Testis (tissue), 3 donors: Measurements from ENCODE around the gene C22orf23. TPM values are rescaled to one million over a fixed set of nuclear protein-coding genes. Genes with fewer than 3 reads are reported as not detected.

ENCODE experiments used
- DNase-seq: peaks from one replicate; pipeline ENCODE4 v3.0.0-alpha.2; 2019
- H3K27ac ChIP-seq, 2 donors: fragments of 200-600 bp; sonication (generic); one replicate each; pipeline ENCODE4 v1.5.1; 2019
- H3K27me3 ChIP-seq: fragments of 200-600 bp; sonication (generic); one replicate; pipeline ENCODE4 v1.5.1; 2019
- H3K36me3 ChIP-seq: fragments of 200-600 bp; sonication (generic); one replicate; pipeline ENCODE4 v1.5.1; 2017; ENCODE audit warnings: low read depth; ENCODE audit errors: missing control alignments
- H3K4me1 ChIP-seq: fragments of 200-600 bp; sonication (generic); one replicate; pipeline ENCODE4 v1.5.1; 2019
- H3K4me3 ChIP-seq, 2 donors: fragments of 200-600 bp; sonication (generic); one replicate each; pipeline ENCODE4 v1.5.1; 2017 to 2019
- H3K9me3 ChIP-seq: fragments of 200-600 bp; sonication (generic); one replicate; pipeline ENCODE4 v1.5.1; 2017
- CTCF ChIP-seq, 3 experiments: fragments of 450-650 bp in 2 of 3; fragments of 200-600 bp in 1 of 3; sonication (generic) in 1 of 3; IDR thresholded peaks; one replicate each; pipeline ENCODE4 v1.5.1; 2016 to 2019; ENCODE audit warnings: antibody characterized with exemption in 3 of 3, mild to moderate bottlenecking in 2 of 3, moderate library complexity in 1 of 3
- POLR2A ChIP-seq: fragments of 450-650 bp; IDR thresholded peaks from one replicate; pipeline ENCODE4 v1.6.1; 2017; ENCODE audit warnings: antibody characterized with exemption, mild to moderate bottlenecking, moderate library complexity
- WGBS, 2 donors: methylation state at CpG; one replicate each; pipeline ENCODE4 v1.1.5; 2018; 5-methylcytosine and 5-hydroxymethylcytosine counted together
- intact Hi-C: fragments of 100-400 bp; cut with DNase I; formaldehyde crosslinking; loops from one replicate; pipeline ENCODE4 v1.15.1; 2023; ENCODE audit warnings: low total_unique reads
- polyA plus RNA-seq: library from polyadenylated mRNA; stranded (reverse); fragments of 350-450 nt; fragmentation: Illumina TruSeq; extraction: RNeasy Lipid Tissue Mini Kit (QIAGEN cat#74804); gene quantifications from one replicate; pipeline ENCODE4 v1.2.3, GENCODE V29; 2014; ENCODE audit warnings: low read depth, low replicate concordance; ENCODE audit not compliant: insufficient read depth
- total RNA-seq, 2 donors: library from RNA; depleted of rRNA; stranded (reverse); fragments of >200 nt; gene quantifications; one replicate each; pipeline ENCODE4 v1.2.3, GENCODE V29; 2016

Gene C22orf23
- total and polyA plus RNA-seq, 3 donors from 2014 or later = 50.9 to 241 (median 70.9) TPM

DNA sequence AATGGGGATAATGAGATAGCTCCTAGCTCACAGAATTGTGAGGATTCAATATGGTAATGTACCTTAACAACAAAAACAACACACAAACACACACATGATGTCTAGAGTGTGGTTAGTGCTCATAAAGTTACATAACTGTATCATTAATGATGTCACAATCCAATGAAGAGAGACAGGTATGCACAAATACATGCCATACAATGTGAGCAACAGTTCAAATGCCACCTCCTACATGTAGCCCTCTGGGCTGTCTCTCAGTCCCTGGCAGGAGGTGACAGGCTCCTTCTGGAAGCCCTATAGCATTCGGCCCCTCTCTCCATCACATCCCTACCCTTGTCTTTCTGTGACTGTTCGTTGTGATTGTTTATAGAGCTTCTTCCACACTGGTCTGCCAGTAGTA is 55.6 kb downstream of the C22orf23 start:
- Histone ChIP-seq H3K4me1 (peaks cover 26% of the 10 kb centered on the region), H3K9me3 (no peaks in the 10 kb centered on the region), H3K27ac (no peak overlapping the region), H3K27me3 (no peaks in the 10 kb centered on the region), H3K36me3 (no peaks in the 10 kb centered on the region), H3K4me3 (no peak overlapping the region)
- no peak for TF ChIP-seq POLR2A
- TF ChIP-seq CTCF (IDR thresholded peaks at IDR 0.05) = no peak
- no peak for DNase-seq
- intact Hi-C loops = no loop called here
- 92 to 100% methylated on average over 2 of the region's 2 CpGs for WGBS, 2 donors

DNA sequence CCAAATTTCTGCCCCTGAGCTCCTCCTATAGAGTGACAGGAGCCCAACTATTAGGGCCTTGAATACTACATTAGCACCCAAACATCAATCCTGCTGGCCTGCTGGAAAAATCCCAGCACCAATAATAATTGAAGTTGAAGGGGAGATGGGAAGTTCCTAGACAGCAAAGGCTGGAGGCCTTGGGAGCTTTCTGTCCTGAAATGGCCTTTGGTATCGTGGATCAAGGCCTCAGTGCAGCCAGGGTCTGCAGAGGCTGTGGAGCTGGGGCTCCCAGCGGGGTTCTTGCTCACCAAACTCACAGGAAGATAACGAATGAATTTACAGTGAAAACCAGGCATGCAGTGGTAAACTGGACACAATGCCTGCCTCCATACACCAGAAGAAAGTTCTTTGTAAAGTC is 56.5 kb downstream of the C22orf23 start:
- Histone ChIP-seq H3K9me3 (no peaks in the 10 kb centered on the region), H3K27ac (peak overlapping the region; percentile 25 to 59), H3K4me3 (no peak overlapping the region), H3K27me3 (no peaks in the 10 kb centered on the region), H3K4me1 (peaks cover 32% of the 10 kb centered on the region), H3K36me3 (no peaks in the 10 kb centered on the region)
- TF ChIP-seq POLR2A (no peak), CTCF (IDR thresholded peaks at IDR 0.05) (no peak)
- 31 to 40% methylated on average over 3 of the region's 3 CpGs for WGBS, 2 donors
- intact Hi-C loops = no loop called here
- DNase-seq = no peak

GRCh38 chr22:37896181-37896592 is 57.2 kb downstream of the C22orf23 start:
- no peak for TF ChIP-seq CTCF (IDR thresholded peaks at IDR 0.05)
- TF ChIP-seq POLR2A = no peak

DNA sequence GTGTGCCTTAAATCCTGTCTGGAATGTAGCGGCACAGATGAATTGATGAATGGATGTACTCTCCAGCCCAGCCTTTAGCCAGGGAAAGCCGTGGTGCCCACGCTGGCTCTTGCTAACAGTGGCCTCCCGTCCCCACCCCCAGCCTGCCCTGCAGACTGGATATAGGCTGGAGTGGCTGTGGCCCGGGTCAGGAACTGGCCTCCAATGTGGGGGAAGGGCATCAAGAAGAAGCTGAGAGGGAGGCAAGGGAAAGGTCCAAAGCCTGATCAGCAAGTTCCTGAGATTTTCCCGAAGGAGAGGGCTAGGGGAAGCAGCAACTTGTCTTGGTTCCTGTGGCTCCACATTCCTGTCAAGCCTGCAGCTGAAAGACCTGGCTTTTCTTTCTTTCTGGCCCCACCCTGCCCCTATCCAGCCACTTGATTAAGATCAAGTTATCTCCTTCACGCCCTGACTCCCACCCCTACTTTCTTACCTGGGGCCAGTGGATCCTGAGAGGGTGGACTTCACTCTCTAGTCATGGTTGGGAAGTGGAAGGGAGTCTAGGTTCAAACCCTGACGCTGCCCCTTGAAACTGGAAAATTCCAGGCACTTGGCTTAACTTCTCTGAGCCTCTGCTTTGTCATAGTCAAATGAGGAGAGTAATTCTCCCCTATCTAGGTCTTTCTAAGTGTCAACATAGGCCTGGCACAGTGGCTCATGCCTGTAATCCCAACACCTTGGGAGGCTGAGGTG is 58.3 kb downstream of the C22orf23 start:
- Histone ChIP-seq H3K9me3 (no peaks in the 10 kb centered on the region), H3K4me1 (peaks cover 32% of the 10 kb centered on the region), H3K36me3 (no peaks in the 10 kb centered on the region), H3K4me3 (no peak overlapping the region), H3K27ac (no peak overlapping the region), H3K27me3 (no peaks in the 10 kb centered on the region)
- TF ChIP-seq CTCF (IDR thresholded peaks at IDR 0.05) = no peak
- TF ChIP-seq POLR2A = no peak
- 68 to 77% methylated on average over 8 of the region's 8 CpGs for WGBS, 2 donors
- intact Hi-C loops = no loop called here
- no peak for DNase-seq

More at GRCh38 chr22:37896181-37896592, 57.2 kb downstream of the C22orf23 start:
- no peak overlapping the region for H3K4me3 ChIP-seq
- no peaks in the 10 kb centered on the region for H3K9me3 ChIP-seq
- WGBS, 2 donors = 58 to 63% methylated on average over 4 to 5 of the region's 5 CpGs
- no peaks in the 10 kb centered on the region for H3K36me3 ChIP-seq
- intact Hi-C loops = no loop called here
- H3K27me3 ChIP-seq = no peaks in the 10 kb centered on the region
- DNase-seq = no peak
- peak overlapping the region; percentile 25 to 59 for H3K27ac ChIP-seq
- peaks cover 32% of the 10 kb centered on the region for H3K4me1 ChIP-seq

- Histone ChIP-seq H3K27ac (no peak overlapping the region), H3K4me1 (peaks cover 32% of the 10 kb centered on the region), H3K9me3 (no peaks in the 10 kb centered on the region), H3K4me3 (no peak overlapping the region), H3K27me3 (no peaks in the 10 kb centered on the region), H3K36me3 (no peaks in the 10 kb centered on the region)
- DNase-seq = no peak
- 64 to 78% methylated on average over 5 of the region's 5 CpGs for WGBS, 2 donors
- no peak for TF ChIP-seq POLR2A
- TF ChIP-seq CTCF (IDR thresholded peaks at IDR 0.05) = no peak
- intact Hi-C loops = no loop called here
Measured at GRCh38 chr22:37893583-37893983, 59.8 kb downstream of the C22orf23 start.
